WI38 (cell line): ENCODE data around the gene IGSF6.
"Not testable (repeated sequence)": the region's sequence is repeated elsewhere in the genome, so short reads cannot be mapped to it uniquely, and the experiment has no call there.

ENCODE experiments used
- H3K4me3 ChIP-seq: 2 replicates; pipeline ENCODE4 v1.5.1; 2011; ENCODE audit warnings: low read depth, mild to moderate bottlenecking, control low read depth, low read length
- CTCF ChIP-seq: IDR thresholded peaks from 2 replicates; pipeline ENCODE4 v1.5.1; 2012; ENCODE audit warnings: low read depth, mild to moderate bottlenecking, control low read depth, low read length

Gene IGSF6

GRCh38 chr16:21608639-21609328 is 43.6 kb downstream of the IGSF6 start:
- no peak overlapping the region for H3K4me3 ChIP-seq
- no peak for TF ChIP-seq CTCF

GRCh38 chr16:21605848-21606247 is 46.6 kb downstream of the IGSF6 start:
- not testable (repeated sequence) for H3K4me3 ChIP-seq

- H3K4me3 ChIP-seq: no peak overlapping the region
- TF ChIP-seq CTCF: no peak
Measured at GRCh38 chr16:21603928-21604327, 48.5 kb downstream of the IGSF6 start.

- no peak for TF ChIP-seq CTCF
- H3K4me3 ChIP-seq: no peak overlapping the region
Measured at GRCh38 chr16:21602785-21603184, 49.6 kb downstream of the IGSF6 start.

- no peak for TF ChIP-seq CTCF
- H3K4me3 ChIP-seq: peak overlapping the region; percentile 91
Measured at GRCh38 chr16:21600031-21600773, 52.2 kb downstream of the IGSF6 start.

- peak within 1 kb of the TSS; percentile 91 for H3K4me3 ChIP-seq
- no peak for TF ChIP-seq CTCF
Measured at GRCh38 chr16:21599122-21600030, 53.0 kb downstream of the IGSF6 start, which contains the start of gene METTL9. TSS of gene METTL9 (plus strand) at chr16:21599577. CDS start at chr16:21599734, 157 bp downstream.

GRCh38 chr16:21598701-21599121 is 53.7 kb downstream of the IGSF6 start:
- H3K4me3 ChIP-seq: peak overlapping the region; percentile 91
- no peak for TF ChIP-seq CTCF
